OCI-LY7 (cell line): Measurements from ENCODE around the gene MYO16. TPM values are rescaled to one million over a fixed set of nuclear protein-coding genes. Genes with fewer than 3 reads are reported as not detected.

Experiments used
- BruUV-seq: library from RNA; stranded (reverse); fragments of 400-500 nt; replicated peaks from 2 replicates; lab custom pipeline; 2021; lab: Mats Ljungman, UMichigan
- CTCF ChIA-PET: fragments of 300-600 bp; sonication (Branson Sonifier 250); formaldehyde crosslinking; loops from one replicate; lab custom pipeline; 2022; ENCODE audit warnings: antibody characterized with exemption; ENCODE audit not compliant: unreplicated experiment; lab: Charles Lee
- POLR2A ChIA-PET: fragments of 300-600 bp; sonication (Branson Sonifier 250); formaldehyde crosslinking; loops from one replicate; lab custom pipeline; 2022; ENCODE audit warnings: antibody characterized with exemption; lab: Charles Lee
- DNase-seq: peaks from one replicate; pipeline ENCODE4 v3.0.0-alpha.2; 2015; ENCODE audit warnings: low spot score
- H2AFZ ChIP-seq: fragments of 200-600 bp; sonication (generic), shearing (Covaris generic); 2 replicates; pipeline ENCODE4 v1.6.1; 2014; ENCODE audit warnings: mild to moderate bottlenecking, antibody characterized with exemption, low read length, moderate library complexity
- H3K27ac ChIP-seq: fragments of 200-600 bp; sonication (generic); 2 replicates; pipeline ENCODE4 v1.5.1; 2014; ENCODE audit warnings: mixed run types, low read depth, mild to moderate bottlenecking, moderate library complexity, low read length, inconsistent platforms; ENCODE audit not compliant: poor library complexity, severe bottlenecking
- H3K36me3 ChIP-seq: fragments of 200-600 bp; sonication (generic); 2 replicates; pipeline ENCODE4 v1.6.1; 2014; ENCODE audit warnings: mild to moderate bottlenecking, antibody characterized with exemption, low read length, moderate library complexity, mixed read lengths; ENCODE audit not compliant: insufficient read depth
- H3K4me1 ChIP-seq: fragments of 200-600 bp; sonication (generic); 2 replicates; pipeline ENCODE4 v1.5.1; 2014; ENCODE audit warnings: mild to moderate bottlenecking, low read length; ENCODE audit not compliant: insufficient read depth, poor library complexity, severe bottlenecking
- H3K4me2 ChIP-seq: fragments of 200-600 bp; sonication (generic); 2 replicates; pipeline ENCODE4 v1.6.1; 2014; ENCODE audit warnings: mild to moderate bottlenecking, low read length
- H3K4me3 ChIP-seq: fragments of 200-600 bp; sonication (generic); 2 replicates; pipeline ENCODE4 v1.5.1; 2014; ENCODE audit warnings: mild to moderate bottlenecking, low read depth, low read length; ENCODE audit not compliant: poor library complexity, severe bottlenecking
- H3K79me2 ChIP-seq: fragments of 200-600 bp; sonication (generic); 2 replicates; pipeline ENCODE4 v1.6.1; 2016; ENCODE audit warnings: low read depth, mild to moderate bottlenecking, low read length, moderate library complexity, mixed read lengths; ENCODE audit not compliant: insufficient read depth
- H3K9me2 ChIP-seq: fragments of 200-600 bp; sonication (generic); 2 replicates; pipeline ENCODE4 v1.6.1; 2016; ENCODE audit warnings: mild to moderate bottlenecking, low read length, mixed read lengths; ENCODE audit not compliant: insufficient read depth
- H3K9me3 ChIP-seq: fragments of 200-600 bp; sonication (generic); 2 replicates; pipeline ENCODE4 v1.6.1; 2014; ENCODE audit warnings: mild to moderate bottlenecking, mixed run types, low read length, mixed read lengths
- H4K20me1 ChIP-seq: fragments of 200-600 bp; sonication (generic); 2 replicates; pipeline ENCODE4 v1.6.1; 2014; ENCODE audit warnings: mild to moderate bottlenecking, antibody characterized with exemption, low read length, moderate library complexity, mixed read lengths; ENCODE audit not compliant: insufficient read depth
- CTCF ChIP-seq: fragments of 200-600 bp; sonication (generic); conservative IDR thresholded peaks from 2 replicates; pipeline ENCODE4 v1.5.1; 2014; ENCODE audit warnings: mild to moderate bottlenecking, antibody characterized with exemption, low read length, moderate library complexity, mixed read lengths
- EZH2phosphoT487 ChIP-seq: fragments of 200-600 bp; sonication (generic); IDR thresholded peaks from 2 replicates; pipeline ENCODE4 v1.6.1; 2018; ENCODE audit warnings: low read depth, borderline replicate concordance, mild to moderate bottlenecking, mixed run types, antibody characterized with exemption, low read length, moderate library complexity, mixed read lengths
- intact Hi-C: fragments of 100-400 bp; cut with micrococcal nuclease; formaldehyde crosslinking; loops from one replicate; pipeline ENCODE4 v1.10.0; 2022; ENCODE audit not compliant: unreplicated experiment
- total RNA-seq, 2 experiments: library from RNA; depleted of rRNA in 1 of 2; stranded (reverse); fragments of >200 nt in 1 of 2; shearing (Covaris generic) in 1 of 2; gene quantifications; 2 replicates each; pipeline ENCODE4 v1.2.3, GENCODE V29; 2014 to 2022

The MYO16 gene
- total RNA-seq, 2 experiments from 2014 or later = 0.06 TPM; not detected in 1

GRCh38 chr13:108638901-108639300 lies 9.5 kb downstream of the MYO16 start:
- H3K79me2 ChIP-seq = no peaks in the 10 kb centered on the region
- no peak overlapping the region for H3K4me3 ChIP-seq
- no peak overlapping the region for H3K27ac ChIP-seq
- DNase-seq = no peak
- no peaks in the 10 kb centered on the region for H3K4me1 ChIP-seq
- intact Hi-C loops = no loop called here
- no peaks in the 10 kb centered on the region for H3K9me2 ChIP-seq
- no peak for TF ChIP-seq EZH2phosphoT487
- TF ChIP-seq CTCF = no peak
- H2AFZ ChIP-seq = no peak overlapping the region
- POLR2A ChIA-PET = no interaction called here
- no peaks in the 10 kb centered on the region for H3K36me3 ChIP-seq
- no peaks in the 10 kb centered on the region for H3K9me3 ChIP-seq
- no peaks in the 10 kb centered on the region for H4K20me1 ChIP-seq
- CTCF ChIA-PET = no interaction called here
- no TSS peak for BruUV-seq
- H3K4me2 ChIP-seq = no peak overlapping the region

- Histone ChIP-seq H3K36me3 (no peaks in the 10 kb centered on the region), H3K4me2 (no peak overlapping the region), H3K4me3 (no peak overlapping the region), H4K20me1 (no peaks in the 10 kb centered on the region), H3K9me2 (no peaks in the 10 kb centered on the region), H3K27ac (no peak overlapping the region), H2AFZ (no peak overlapping the region), H3K9me3 (no peaks in the 10 kb centered on the region), H3K4me1 (no peaks in the 10 kb centered on the region), H3K79me2 (no peaks in the 10 kb centered on the region)
- no TSS peak for BruUV-seq
- no peak for DNase-seq
- TF ChIP-seq CTCF = no peak
- TF ChIP-seq EZH2phosphoT487 = no peak
- intact Hi-C loops = no loop called here
- CTCF ChIA-PET = no interaction called here
- POLR2A ChIA-PET = no interaction called here
Measured at GRCh38 chr13:108643646-108644353, 14.4 kb downstream of the MYO16 start.

GRCh38 chr13:108645376-108645775 lies 16.0 kb downstream of the MYO16 start:
- no peaks in the 10 kb centered on the region for H3K4me1 ChIP-seq
- ChIA-PET CTCF (no interaction called here), POLR2A (no interaction called here)
- DNase-seq = no peak
- H3K36me3 ChIP-seq = no peaks in the 10 kb centered on the region
- no peaks in the 10 kb centered on the region for H4K20me1 ChIP-seq
- no peak overlapping the region for H3K4me3 ChIP-seq
- no peak overlapping the region for H2AFZ ChIP-seq
- intact Hi-C loops = no loop called here
- BruUV-seq = no TSS peak
- H3K27ac ChIP-seq = no peak overlapping the region
- no peaks in the 10 kb centered on the region for H3K9me2 ChIP-seq
- H3K4me2 ChIP-seq = no peak overlapping the region
- H3K79me2 ChIP-seq = no peaks in the 10 kb centered on the region
- TF ChIP-seq CTCF (no peak), EZH2phosphoT487 (no peak)
- no peaks in the 10 kb centered on the region for H3K9me3 ChIP-seq
